Activated naive CD4-positive, alpha-beta T cell treated with anti-CD3 and anti-CD28 coated beads for 36 hours (primary cell): ENCODE data around the gene VAT1L. TPM values are rescaled to one million over a fixed set of nuclear protein-coding genes. Genes with fewer than 3 reads are reported as not detected.

Experiments
- CTCF ChIA-PET: fragments of 350-600 bp; sonication (Branson Sonifier 250); formaldehyde crosslinking; loops from one replicate; lab custom pipeline; 2021; ENCODE audit warnings: antibody characterized with exemption; lab: Charles Lee
- DNase-seq: peaks from one replicate; pipeline ENCODE4 v3.0.0-alpha.2; 2020
- H3K27ac Mint-ChIP-seq: one replicate; pipeline ENCODE4 v1.8.0; 2021; ENCODE audit warnings: mild to moderate bottlenecking, mixed read lengths
- H3K27me3 Mint-ChIP-seq: one replicate; pipeline ENCODE4 v1.8.0; 2021; ENCODE audit warnings: low read depth, mixed read lengths
- H3K36me3 Mint-ChIP-seq: one replicate; pipeline ENCODE4 v1.8.0; 2021; ENCODE audit warnings: low read depth, mixed read lengths
- H3K4me1 Mint-ChIP-seq: one replicate; pipeline ENCODE4 v1.8.0; 2021; ENCODE audit warnings: low read depth, mixed read lengths
- H3K4me3 Mint-ChIP-seq: one replicate; pipeline ENCODE4 v1.8.0; 2021; ENCODE audit warnings: mild to moderate bottlenecking, moderate library complexity, mixed read lengths
- H3K9me3 Mint-ChIP-seq: one replicate; pipeline ENCODE4 v1.8.0; 2021; ENCODE audit warnings: mixed read lengths
- intact Hi-C: fragments of 100-400 bp; cut with micrococcal nuclease; formaldehyde crosslinking; loops from one replicate; pipeline ENCODE4 v1.15.1; 2023
- total RNA-seq, 2 experiments: library from RNA; stranded (reverse); gene quantifications; one replicate each; pipeline ENCODE4 v1.2.3, GENCODE V29; 2021

VAT1L gene
- total RNA-seq, 2 experiments from 2014 or later: not detected

GRCh38 chr16:77916111-77916510 is 127.7 kb downstream of the VAT1L start:
- no peaks in the 10 kb centered on the region for H3K36me3 Mint-ChIP-seq
- H3K9me3 Mint-ChIP-seq: no peaks in the 10 kb centered on the region
- DNase-seq: no peak
- H3K4me3 Mint-ChIP-seq: no peak overlapping the region
- no peak overlapping the region for H3K27ac Mint-ChIP-seq
- H3K27me3 Mint-ChIP-seq: peaks cover 2% of the 10 kb centered on the region
- H3K4me1 Mint-ChIP-seq: no peaks in the 10 kb centered on the region
- intact Hi-C loops: no loop called here
- CTCF ChIA-PET: interaction anchor here (1.0 kb wide), 1 partner anchor 87 kb away, joined by 3 read pairs; no protein-coding TSS in a partner anchor

- no peak for DNase-seq
- CTCF ChIA-PET: no interaction called here
- intact Hi-C loops: no loop called here
- Mint-ChIP-seq H3K36me3 (no peaks in the 10 kb centered on the region), H3K4me1 (no peaks in the 10 kb centered on the region), H3K27me3 (peaks cover 2% of the 10 kb centered on the region), H3K9me3 (no peaks in the 10 kb centered on the region), H3K4me3 (no peak overlapping the region), H3K27ac (no peak overlapping the region)
Observed at GRCh38 chr16:77917971-77918370, 129.6 kb downstream of the VAT1L start.

- CTCF ChIA-PET: no interaction called here
Observed at GRCh38 chr16:77918809-77919707, 130.7 kb downstream of the VAT1L start.

GRCh38 chr16:77919761-77920415 is 131.5 kb downstream of the VAT1L start:
- Mint-ChIP-seq H3K9me3 (no peaks in the 10 kb centered on the region), H3K4me3 (no peak overlapping the region), H3K36me3 (no peaks in the 10 kb centered on the region), H3K27ac (no peak overlapping the region), H3K27me3 (peaks cover 10% of the 10 kb centered on the region), H3K4me1 (no peaks in the 10 kb centered on the region)
- DNase-seq: no peak
- intact Hi-C loops: no loop called here
- CTCF ChIA-PET: interaction anchor here (0.7 kb wide), 1 partner anchor 441 kb away, joined by 4 read pairs; no protein-coding TSS in a partner anchor

More at GRCh38 chr16:77918809-77919707, 130.7 kb downstream of the VAT1L start:
- no peak for DNase-seq
- Mint-ChIP-seq H3K4me1 (no peaks in the 10 kb centered on the region), H3K4me3 (no peak overlapping the region), H3K27me3 (peaks cover 5% of the 10 kb centered on the region), H3K36me3 (no peaks in the 10 kb centered on the region), H3K27ac (no peak overlapping the region), H3K9me3 (no peaks in the 10 kb centered on the region)
- intact Hi-C loops: no loop called here

GRCh38 chr16:77920984-77921383 is 132.6 kb downstream of the VAT1L start:
- Mint-ChIP-seq H3K27me3 (peaks cover 13% of the 10 kb centered on the region), H3K4me3 (no peak overlapping the region), H3K9me3 (no peaks in the 10 kb centered on the region), H3K36me3 (no peaks in the 10 kb centered on the region), H3K4me1 (no peaks in the 10 kb centered on the region), H3K27ac (no peak overlapping the region)
- intact Hi-C loops: no loop called here
- no peak for DNase-seq
- CTCF ChIA-PET: no interaction called here

GRCh38 chr16:77922228-77922754 is 133.9 kb downstream of the VAT1L start:
- CTCF ChIA-PET: no interaction called here
- Mint-ChIP-seq H3K36me3 (no peaks in the 10 kb centered on the region), H3K27ac (no peak overlapping the region), H3K4me3 (no peak overlapping the region), H3K4me1 (no peaks in the 10 kb centered on the region), H3K9me3 (no peaks in the 10 kb centered on the region), H3K27me3 (peaks cover 13% of the 10 kb centered on the region)
- intact Hi-C loops: no loop called here
- no peak for DNase-seq

- Mint-ChIP-seq H3K27ac (no peak overlapping the region), H3K36me3 (no peaks in the 10 kb centered on the region), H3K4me1 (no peaks in the 10 kb centered on the region), H3K9me3 (no peaks in the 10 kb centered on the region), H3K4me3 (no peak overlapping the region), H3K27me3 (peaks cover 11% of the 10 kb centered on the region)
- intact Hi-C loops: no loop called here
- DNase-seq: no peak
- CTCF ChIA-PET: no interaction called here
Observed at GRCh38 chr16:77925531-77925930, 137.2 kb downstream of the VAT1L start.

GRCh38 chr16:77928096-77928495 is 139.7 kb downstream of the VAT1L start:
- no peaks in the 10 kb centered on the region for H3K4me1 Mint-ChIP-seq
- peaks cover 15% of the 10 kb centered on the region for H3K27me3 Mint-ChIP-seq
- intact Hi-C loops: no loop called here
- no peak overlapping the region for H3K4me3 Mint-ChIP-seq
- no peaks in the 10 kb centered on the region for H3K36me3 Mint-ChIP-seq
- H3K27ac Mint-ChIP-seq: no peak overlapping the region
- H3K9me3 Mint-ChIP-seq: no peaks in the 10 kb centered on the region
- CTCF ChIA-PET: no interaction called here
- no peak for DNase-seq

- H3K36me3 Mint-ChIP-seq: no peaks in the 10 kb centered on the region
- H3K27me3 Mint-ChIP-seq: peaks cover 12% of the 10 kb centered on the region
- intact Hi-C loops: no loop called here
- no peaks in the 10 kb centered on the region for H3K9me3 Mint-ChIP-seq
- CTCF ChIA-PET: interaction anchor here (0.6 kb wide), 1 partner anchor 13 kb away, joined by 3 read pairs; no protein-coding TSS in a partner anchor
- no peaks in the 10 kb centered on the region for H3K4me1 Mint-ChIP-seq
- no peak overlapping the region for H3K27ac Mint-ChIP-seq
- no peak overlapping the region for H3K4me3 Mint-ChIP-seq
- no peak for DNase-seq
Observed at GRCh38 chr16:77929004-77929403, 140.6 kb downstream of the VAT1L start.

- H3K27me3 Mint-ChIP-seq: peaks cover 4% of the 10 kb centered on the region
- H3K36me3 Mint-ChIP-seq: no peaks in the 10 kb centered on the region
- no peak for DNase-seq
- no peak overlapping the region for H3K4me3 Mint-ChIP-seq
- H3K4me1 Mint-ChIP-seq: no peaks in the 10 kb centered on the region
- H3K27ac Mint-ChIP-seq: no peak overlapping the region
- intact Hi-C loops: no loop called here
- CTCF ChIA-PET: no interaction called here
- H3K9me3 Mint-ChIP-seq: no peaks in the 10 kb centered on the region
Observed at GRCh38 chr16:77931058-77931457, 142.7 kb downstream of the VAT1L start.

- Mint-ChIP-seq H3K4me3 (no peak overlapping the region), H3K27ac (no peak overlapping the region), H3K36me3 (no peaks in the 10 kb centered on the region), H3K9me3 (peaks cover 3% of the 10 kb centered on the region), H3K27me3 (peaks cover 8% of the 10 kb centered on the region), H3K4me1 (no peaks in the 10 kb centered on the region)
- CTCF ChIA-PET: interaction anchor here (0.7 kb wide), 1 partner anchor 24 kb away, joined by 3 read pairs; no protein-coding TSS in a partner anchor
- intact Hi-C loops: no loop called here
- no peak for DNase-seq
Observed at GRCh38 chr16:77937473-77938149, 149.2 kb downstream of the VAT1L start.

GRCh38 chr16:77938913-77939312 is 150.5 kb downstream of the VAT1L start:
- CTCF ChIA-PET: interaction anchor here (0.8 kb wide), 1 partner anchor 34 kb away, joined by 3 read pairs; no protein-coding TSS in a partner anchor
- Mint-ChIP-seq H3K4me3 (no peak overlapping the region), H3K36me3 (no peaks in the 10 kb centered on the region), H3K4me1 (no peaks in the 10 kb centered on the region), H3K9me3 (peaks cover 3% of the 10 kb centered on the region), H3K27me3 (peaks cover 8% of the 10 kb centered on the region), H3K27ac (no peak overlapping the region)
- no peak for DNase-seq
- intact Hi-C loops: no loop called here
